GM10847 (cell line): Measurements from ENCODE around the gene CLSTN2.

ENCODE experiments used
- POLR2A ChIP-seq: IDR thresholded peaks from 2 replicates; pipeline ENCODE4 v1.6.1; 2011; ENCODE audit not compliant: insufficient read length; ENCODE audit errors: extremely low read depth

Gene CLSTN2

DNA sequence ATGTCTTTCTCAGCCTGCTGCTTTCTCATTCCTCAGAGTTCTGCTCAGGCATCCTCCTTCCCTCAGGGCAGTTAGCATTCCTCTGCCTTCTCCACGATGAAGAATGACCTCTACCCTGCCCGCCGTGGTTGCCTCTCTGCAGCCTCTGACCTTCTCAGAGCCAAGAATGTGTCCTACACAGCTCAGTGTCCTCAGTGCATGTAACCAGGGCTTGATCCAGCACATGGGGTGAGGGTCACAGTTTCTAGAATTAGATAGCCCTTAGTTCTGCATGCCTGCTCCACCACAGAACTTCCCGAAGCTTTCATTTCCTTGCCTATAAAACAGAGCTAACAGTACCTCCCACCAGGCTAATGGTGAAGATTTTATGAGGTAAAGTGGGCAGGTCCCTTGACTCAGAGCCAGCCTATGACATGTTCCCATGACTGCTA is 182.1 kb downstream of the CLSTN2 start:
- no peak for TF ChIP-seq POLR2A

GRCh38 chr3:140122183-140122582 is 187.2 kb downstream of the CLSTN2 start:
- no peak for TF ChIP-seq POLR2A

DNA sequence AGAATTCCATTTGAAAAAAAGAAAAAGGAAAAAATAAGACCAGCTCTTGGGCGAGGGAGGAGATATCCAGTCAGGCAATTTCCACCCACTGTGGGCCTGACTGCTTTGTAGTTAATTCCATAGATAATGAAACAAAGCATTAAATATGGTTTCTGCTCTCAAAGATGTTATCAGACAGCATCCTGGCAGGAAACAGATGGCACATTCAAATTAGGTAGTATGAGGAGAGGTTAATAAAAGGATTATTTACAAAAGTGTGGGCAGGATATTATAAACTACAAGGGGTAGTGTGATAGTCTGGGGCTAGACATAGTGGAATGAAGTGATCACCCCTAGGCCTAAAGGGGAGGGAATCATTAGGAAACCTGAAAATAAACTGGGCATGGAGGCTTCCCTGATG is 193.2 kb downstream of the CLSTN2 start:
- TF ChIP-seq POLR2A = no peak

DNA sequence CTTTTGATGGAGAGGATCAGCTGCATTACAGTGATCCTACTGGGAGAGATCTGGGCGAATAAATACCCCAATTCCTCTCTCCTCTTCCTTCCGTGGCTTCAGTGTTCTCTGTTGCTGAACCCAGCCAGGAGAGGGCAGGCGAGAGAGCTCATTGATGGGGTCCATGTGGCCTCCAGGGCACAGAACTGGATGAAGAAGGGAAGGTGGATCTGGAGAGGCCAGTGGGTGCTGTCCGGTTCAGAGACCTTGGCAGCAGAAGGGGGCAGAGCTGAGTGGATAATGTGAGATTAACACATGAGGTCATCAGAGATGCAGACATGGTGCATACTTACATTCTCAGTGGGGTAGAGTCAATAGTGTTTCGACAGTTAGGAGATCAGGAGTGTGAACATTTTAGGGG is 193.6 kb downstream of the CLSTN2 start:
- no peak for TF ChIP-seq POLR2A

GRCh38 chr3:140129768-140130284 is 194.8 kb downstream of the CLSTN2 start:
- no peak for TF ChIP-seq POLR2A

- no peak for TF ChIP-seq POLR2A
Measured at GRCh38 chr3:140131895-140132294, 196.9 kb downstream of the CLSTN2 start.

- no peak for TF ChIP-seq POLR2A
Measured at GRCh38 chr3:140134231-140134965, 199.4 kb downstream of the CLSTN2 start.

- no peak for TF ChIP-seq POLR2A
Measured at GRCh38 chr3:140135461-140135860, 200.5 kb downstream of the CLSTN2 start.

- TF ChIP-seq POLR2A = no peak
Measured at GRCh38 chr3:140143367-140144069, 208.5 kb downstream of the CLSTN2 start.

DNA sequence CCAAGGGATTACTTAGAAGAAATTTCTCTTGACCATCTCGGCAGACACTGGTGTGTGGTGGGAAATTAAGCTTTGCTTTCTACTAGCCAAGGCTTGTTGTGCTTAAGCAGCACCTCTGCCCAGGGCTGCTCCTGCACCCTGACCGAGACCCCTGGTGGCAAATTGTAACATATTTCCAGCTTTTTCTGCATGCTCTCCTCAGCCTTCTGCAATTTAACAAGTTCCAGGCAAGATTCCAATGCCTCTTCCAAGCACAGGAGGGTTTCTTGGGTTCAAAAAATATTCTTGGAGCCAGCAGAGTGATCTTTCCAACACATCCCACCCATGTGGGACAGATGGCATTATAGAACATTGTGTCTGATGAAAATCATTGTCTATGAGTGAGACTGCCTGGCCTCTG is 210.5 kb downstream of the CLSTN2 start:
- no peak for TF ChIP-seq POLR2A

DNA sequence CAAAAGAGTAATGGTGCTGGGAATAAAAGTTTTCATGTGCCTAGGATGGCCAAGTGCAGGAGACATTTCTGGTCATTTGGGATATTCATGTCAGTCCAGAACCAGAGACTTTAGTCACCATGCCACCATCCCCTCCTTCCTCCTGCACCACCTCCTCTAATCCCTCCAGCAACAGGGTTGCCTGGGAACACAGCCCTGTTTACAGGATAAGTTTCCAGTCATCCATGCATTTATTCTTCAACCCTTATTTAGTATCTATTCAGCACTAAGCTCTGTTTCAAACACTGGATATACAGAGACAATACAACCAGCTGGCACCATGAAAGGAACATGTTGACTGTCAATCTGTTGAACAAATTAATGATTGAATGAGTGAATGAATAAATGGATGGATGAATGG is 211.7 kb downstream of the CLSTN2 start:
- TF ChIP-seq POLR2A = no peak

- no peak for TF ChIP-seq POLR2A
Measured at GRCh38 chr3:140147965-140148490, 213.0 kb downstream of the CLSTN2 start.

DNA sequence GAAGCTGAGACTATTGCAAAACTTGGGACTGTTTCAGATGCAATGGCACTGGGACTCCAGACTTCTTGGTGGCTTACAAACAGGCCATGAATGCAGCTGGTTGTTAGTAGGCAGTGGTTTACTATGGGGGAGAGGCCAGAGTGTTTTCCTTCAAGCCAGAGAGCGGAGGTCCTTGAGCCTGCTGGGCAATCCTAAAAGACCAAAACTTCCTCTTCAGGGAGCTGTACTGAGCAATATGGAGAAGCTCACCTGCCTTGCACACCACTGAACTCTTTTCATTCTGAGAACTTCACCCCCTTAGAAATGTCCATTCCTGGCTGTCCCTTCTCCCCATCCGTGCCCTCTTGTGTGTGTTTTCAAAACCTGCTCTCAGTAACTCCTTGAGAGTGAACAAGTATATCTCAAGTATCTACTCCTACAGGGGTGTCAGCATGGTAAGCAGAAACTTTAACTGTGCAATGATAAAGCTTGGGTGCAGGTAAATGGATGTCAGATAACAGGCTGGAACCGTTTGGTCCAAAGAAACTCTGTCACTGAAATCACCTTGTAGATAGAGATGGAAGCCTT is 213.9 kb downstream of the CLSTN2 start:
- no peak for TF ChIP-seq POLR2A

- no peak for TF ChIP-seq POLR2A
Measured at GRCh38 chr3:140151321-140151720, 216.3 kb downstream of the CLSTN2 start.

- no peak for TF ChIP-seq POLR2A
Measured at GRCh38 chr3:140152851-140153639, 218.1 kb downstream of the CLSTN2 start.

DNA sequence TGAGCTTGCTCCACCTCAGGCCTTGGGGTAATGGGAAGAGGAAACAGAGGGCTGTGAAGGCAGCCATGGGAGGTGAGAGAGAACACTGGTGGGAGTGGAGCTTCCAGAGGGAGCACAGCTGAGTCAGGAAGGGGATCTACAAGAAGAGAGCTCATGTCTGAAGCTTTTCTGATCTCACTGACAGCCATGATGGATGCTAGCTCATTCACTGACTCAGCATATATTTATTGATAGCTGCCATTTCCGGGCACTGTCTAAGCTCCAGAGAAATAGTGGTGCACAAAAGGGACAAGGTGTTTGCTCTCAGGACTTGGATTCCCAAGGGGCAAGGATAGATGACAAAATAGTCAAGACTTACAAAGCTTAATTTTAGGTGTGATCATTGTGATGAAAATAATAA is 218.8 kb downstream of the CLSTN2 start:
- TF ChIP-seq POLR2A = no peak

- TF ChIP-seq POLR2A = no peak
Measured at GRCh38 chr3:140157161-140157560, 222.2 kb downstream of the CLSTN2 start.
